Measurements from ENCODE around the gene CUL5. TPM values are rescaled to one million over a fixed set of nuclear protein-coding genes. Genes with fewer than 3 reads are reported as not detected.

CUL5 gene
- total RNA-seq: 27.2 and 32.3 TPM in 2 replicates

DNA sequence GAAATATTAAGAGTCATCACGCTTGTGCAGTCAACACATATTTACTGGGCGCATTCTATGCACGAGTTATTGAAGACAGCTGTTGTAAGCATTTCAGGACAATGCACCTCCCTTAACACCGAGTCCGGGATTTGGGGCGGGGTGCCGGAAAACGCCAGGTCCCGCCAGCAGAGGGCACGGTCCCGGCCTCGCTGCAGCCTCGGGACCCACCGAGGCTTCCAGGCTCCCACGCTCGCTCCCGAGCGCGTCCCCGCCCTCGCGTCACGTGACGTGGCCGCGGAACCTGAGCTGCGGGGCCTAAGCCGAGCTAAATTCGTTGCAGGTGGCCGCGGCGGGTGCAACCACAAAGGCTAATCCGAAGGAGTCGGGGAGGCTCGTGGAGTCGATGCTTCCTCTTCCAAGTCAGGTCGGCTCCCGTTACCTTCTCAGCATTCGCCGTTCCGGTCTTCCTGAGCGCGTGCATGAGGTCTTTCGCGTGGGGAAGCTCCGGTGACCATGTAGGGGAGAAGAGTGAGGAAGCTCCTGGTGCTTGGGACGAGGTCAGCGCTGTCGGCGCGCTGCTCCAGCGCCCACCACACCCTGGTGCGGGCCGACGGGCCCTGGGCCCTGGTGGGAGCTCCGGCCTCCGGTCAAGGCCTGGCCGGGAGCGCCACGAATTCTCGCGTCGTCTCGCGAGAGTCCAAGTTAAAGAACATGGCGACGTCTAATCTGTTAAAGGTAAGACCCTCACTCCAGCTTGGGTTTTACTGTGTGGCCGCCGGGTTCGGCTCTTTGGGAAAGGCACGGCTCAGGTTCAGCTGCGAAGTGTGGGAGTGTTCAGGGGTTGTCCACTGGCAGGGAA is at the start of gene CUL5:
CUL5 (plus strand) TSS at position 243 of the 841 bp plus-strand sequence; CDS start at position 694, 451 bp downstream.
- DNase-seq (ENCODE audit: low read depth in 2 of 2): peak; percentile 92 to 95

DNA sequence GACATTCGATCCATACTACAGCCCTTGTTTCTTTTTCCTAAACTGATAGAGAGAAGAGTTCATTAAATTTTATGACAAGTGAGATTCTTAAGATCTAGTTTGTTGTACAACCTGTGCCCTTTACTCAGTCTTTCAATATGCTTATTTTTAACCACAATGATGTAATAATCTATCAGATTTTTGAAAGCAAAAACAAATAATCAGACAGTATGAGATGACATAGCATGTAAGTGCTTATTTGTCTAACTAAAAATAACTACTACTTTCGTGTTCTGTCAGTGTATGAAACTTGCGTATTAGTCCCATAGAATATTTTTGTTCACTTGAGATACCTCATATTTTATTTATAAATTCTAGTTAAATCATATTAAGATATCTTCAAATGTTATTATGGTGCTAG is 47.2 kb upstream of the CUL5 start:
- no peak for DNase-seq (ENCODE audit: low read depth in 2 of 2)

DNA sequence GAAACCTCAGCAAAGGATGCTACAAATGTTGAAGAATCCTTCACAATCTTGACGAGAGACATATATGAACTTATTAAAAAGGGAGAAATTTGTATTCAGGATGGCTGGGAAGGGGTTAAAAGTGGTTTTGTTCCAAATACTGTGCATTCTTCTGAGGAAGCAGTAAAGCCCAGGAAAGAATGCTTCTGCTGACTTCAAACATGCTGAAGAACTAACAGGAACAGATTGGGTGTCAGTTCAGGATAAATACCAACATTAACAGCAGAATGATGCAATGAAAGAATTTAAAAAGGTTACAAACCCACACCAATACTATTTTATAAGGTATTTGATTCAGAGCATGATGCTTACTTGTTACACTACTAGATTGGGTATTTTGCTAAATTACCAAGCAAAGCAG is 46.5 kb upstream of the CUL5 start:
- DNase-seq (ENCODE audit: low read depth in 2 of 2): no peak

DNA sequence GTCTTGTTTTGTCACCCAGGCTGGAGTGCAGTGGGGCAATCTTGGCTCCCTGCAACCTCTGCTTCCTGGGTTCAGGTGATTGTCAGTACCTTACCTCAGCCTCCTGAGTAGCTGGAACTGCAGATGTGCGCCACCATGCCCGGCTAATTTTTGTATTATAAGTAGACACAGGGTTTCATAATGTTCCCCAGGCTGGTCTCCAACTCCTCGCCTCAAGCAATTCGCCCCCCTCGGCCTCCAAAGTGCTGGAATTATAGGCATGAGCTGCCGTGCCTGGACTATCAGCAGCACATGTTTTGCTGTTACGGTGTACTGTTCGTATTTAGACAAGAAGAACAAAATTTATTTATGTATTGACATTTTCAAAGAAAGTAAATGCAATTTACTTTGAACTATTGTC is 45.6 kb upstream of the CUL5 start:
- no peak for DNase-seq (ENCODE audit: low read depth in 2 of 2)

DNA sequence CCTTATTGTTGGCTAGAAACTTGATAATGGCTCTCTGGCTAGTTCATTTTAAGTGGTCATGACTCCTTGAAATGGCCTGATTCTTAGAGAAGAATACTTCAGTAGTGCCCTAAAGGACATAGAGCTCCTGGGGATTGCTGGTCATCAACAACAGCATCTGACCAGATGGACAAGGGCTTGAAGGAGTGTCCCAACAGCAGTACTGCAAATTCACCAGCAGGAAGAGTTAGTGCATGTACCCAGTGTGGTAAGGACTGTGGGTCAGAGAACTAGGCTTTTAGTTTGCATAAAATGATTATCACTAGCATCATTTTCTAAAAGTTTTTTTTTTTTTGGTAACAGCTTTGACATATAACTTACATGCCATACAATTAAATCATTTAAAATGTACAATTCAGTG is 39.5 kb upstream of the CUL5 start:
- no peak for DNase-seq (ENCODE audit: low read depth in 2 of 2)

DNA sequence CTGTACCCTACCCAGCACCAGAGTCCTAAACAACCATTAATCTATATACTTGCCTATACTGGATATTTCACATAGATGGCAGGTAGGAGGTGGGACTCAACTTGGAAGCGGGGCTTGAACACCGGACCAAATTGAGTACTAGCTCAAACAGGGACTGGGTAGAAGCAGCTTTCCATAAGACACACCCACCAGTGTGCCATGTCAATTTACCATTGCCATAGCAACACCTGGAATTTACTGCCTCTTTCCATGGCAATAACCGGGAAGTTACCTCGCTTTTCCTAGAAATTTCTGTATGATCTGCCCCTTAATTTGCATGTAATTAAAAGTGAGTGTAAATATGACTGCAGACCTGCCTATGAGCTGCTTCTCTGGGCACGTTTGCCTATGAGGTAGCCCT is 38.6 kb upstream of the CUL5 start:
- DNase-seq (ENCODE audit: low read depth in 2 of 2): no peak

DNA sequence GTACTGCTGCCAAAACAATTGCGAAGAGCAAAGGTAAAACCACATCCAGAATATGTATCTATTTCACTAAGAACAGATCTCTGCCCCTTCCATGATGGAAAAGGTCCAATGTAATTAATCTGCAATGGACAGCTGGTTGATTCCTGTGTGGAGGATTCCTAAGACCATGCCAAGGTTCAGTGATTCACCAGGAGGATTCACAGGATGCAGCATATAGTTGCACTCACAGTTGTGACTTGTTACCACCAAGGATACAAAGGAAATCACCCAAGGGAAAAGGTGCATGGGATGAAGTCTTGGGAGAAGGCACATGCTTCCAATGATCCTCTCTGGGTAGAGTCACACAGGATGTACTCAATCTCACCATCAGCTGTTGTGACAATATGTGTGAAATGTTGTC is 35.1 kb upstream of the CUL5 start:
- DNase-seq (ENCODE audit: low read depth in 2 of 2): no peak

DNA sequence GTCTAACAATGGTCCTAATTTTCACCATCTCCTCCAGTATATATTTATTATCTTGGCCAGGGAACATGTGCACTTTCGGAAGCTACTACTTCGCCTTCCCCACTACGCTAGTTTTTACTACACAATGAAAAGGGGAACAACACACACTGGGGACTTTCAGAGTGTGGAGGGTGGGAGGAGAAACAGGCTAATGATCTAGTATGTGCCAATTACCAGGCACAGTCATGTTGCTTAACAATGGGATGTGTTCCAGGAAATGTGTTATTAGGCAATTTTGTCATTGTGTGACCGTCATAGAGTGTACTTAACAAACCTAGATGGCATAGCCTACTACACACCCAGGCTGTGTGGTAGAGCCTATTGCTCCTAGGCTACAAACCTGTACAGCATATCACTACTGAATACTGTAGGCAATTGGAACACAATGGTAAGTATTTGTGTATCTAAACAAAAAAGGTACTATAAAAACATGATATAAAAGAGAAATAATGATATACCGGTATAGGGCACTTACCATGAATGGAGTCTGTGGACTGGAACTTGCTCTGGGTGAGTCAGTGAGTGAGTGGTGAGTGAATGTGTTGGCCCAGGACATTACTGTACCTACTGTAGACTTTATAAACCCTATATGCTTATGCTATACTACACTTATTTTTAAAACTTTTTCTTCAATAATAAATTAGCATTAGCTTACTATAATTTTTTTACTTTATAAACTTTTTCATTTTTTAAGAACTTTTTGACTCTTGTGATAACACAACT is 20.1 kb upstream of the CUL5 start:
- no peak for DNase-seq (ENCODE audit: low read depth in 2 of 2)

DNA sequence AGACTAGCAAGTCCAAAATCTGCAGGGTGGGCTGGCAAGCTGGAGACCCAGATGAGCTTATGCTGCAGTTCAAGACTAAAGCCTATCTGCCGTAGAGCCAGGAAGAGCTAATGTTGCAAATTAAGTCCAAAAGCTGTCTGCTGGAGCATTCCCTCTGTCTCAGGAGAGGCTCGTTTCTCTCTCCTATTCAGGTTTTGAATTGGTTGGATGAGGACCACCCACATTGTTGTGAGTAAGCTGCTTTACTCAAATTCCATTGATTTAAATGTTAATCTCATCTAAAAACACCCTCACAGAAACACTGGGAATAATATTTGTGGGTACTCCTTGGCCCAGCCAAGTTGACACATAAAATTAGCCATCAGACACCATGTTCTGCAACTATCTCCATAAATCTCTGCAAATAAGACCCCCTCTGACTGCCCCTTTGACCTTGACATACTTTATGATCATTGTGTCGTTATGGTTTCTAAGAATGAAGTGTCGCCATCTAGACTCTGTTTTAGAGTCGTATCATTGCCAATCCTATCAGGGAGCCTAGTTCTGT is 16.8 kb upstream of the CUL5 start:
- no peak for DNase-seq (ENCODE audit: low read depth in 2 of 2)

DNA sequence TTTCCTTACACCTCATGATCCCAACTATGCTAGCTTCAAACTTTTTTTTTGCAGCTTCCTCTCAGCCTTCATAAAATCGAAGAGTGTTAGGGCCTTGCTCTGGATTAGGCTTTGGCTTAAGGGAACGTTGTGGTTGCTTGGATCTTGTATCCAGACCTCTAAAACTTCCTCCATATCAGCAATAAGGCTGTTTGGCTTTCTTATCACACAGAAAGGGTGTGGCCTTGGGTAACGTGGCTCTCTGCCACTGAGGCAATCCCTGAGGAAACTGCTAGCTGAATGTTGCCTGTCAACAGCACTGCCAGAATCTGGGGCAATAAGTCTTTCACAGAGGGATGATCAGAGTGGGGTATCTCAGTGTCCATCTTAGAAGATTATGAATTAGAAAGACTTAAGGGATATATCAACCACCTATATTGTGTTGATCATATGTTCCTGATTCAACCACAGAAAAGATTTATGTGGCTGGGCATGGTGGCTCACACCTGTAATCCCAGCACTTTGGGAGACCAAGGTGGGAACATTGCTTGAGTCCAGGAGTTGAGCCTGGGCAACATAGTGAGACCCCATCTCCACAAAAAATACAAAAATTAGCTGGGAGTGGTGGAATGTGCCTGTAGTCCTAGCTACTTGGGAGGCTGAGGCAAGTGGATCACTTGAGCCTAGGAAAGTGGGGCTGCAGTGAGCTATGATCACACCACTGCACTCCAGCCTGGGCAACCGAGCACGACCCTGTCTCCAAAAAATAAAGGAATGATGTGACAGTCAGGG is 12.5 kb upstream of the CUL5 start:
- DNase-seq (ENCODE audit: low read depth in 2 of 2): no peak

DNA sequence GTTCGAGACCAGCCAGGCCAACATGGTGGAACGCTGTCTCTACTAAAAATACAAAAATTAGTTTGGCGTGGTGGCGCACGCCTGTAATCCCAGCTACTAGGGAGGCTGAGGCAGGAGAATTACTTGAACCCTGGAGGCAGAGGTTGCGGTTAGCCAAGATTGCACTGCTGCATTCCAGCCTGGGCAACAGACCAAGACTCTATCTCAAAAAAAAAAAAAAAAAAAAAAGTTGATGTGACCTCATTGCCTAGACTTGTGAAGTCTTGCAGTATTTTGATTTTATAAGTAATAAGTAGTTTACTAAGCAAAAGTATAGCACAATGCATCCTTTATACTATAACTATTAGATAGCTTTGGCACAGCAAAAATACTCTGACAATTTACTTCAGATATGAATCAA is 9.9 kb upstream of the CUL5 start:
- DNase-seq (ENCODE audit: low read depth in 2 of 2): no peak

DNA sequence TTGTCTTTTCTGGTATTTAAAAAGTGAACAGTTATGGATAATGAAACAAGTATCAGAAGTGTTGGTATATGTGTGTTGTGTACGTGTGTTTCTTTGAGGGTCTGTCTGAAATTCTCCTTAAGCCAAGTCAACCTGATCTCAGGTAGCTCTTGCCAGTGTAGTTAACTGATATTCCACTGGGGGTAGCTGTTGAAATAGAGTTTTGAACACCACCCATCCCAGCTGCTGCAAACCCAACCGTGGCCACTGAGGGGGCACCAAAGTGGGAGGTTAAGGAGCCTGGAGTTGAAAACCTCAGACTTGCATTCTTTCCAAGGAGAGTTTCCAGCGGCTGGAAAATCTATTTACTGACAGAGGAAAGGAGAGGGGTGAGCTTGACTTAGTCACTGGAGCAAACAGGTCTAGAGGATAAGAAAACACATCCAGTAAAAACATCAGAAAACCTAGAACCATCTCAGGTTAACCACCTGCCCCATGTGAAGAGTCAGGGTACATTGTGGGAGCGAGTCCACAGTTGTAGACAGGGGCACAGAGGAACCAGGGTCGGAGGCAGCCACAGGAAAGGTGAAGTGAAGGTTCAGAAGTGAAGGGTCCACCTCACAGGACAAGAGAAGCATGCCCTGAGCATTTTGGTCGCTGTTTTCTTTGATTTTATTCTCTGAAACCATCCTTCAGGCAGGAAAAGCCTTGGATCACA is 8.8 kb upstream of the CUL5 start:
- DNase-seq (ENCODE audit: low read depth in 2 of 2): peak; percentile 49 to 75

DNA sequence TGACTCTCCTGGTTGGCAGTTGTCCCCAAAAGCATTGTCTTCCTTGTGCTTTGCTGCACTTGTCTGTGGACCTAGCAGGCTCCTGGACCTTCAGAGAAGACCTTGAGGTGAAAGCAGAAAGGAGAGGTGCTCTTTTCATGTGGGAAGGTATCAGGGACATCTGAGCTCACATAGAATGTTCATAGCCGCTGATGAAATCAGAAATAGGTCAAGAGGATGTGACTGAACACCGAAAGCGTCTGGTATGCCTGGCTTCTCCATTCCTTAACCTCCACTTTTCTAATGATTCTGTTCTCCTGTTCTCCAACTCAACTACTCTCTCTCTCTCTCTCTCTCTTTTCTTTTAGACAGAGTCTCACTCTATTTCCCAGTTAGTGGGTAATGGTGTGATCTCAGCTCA is 6.2 kb upstream of the CUL5 start:
- DNase-seq (ENCODE audit: low read depth in 2 of 2): no peak

DNA sequence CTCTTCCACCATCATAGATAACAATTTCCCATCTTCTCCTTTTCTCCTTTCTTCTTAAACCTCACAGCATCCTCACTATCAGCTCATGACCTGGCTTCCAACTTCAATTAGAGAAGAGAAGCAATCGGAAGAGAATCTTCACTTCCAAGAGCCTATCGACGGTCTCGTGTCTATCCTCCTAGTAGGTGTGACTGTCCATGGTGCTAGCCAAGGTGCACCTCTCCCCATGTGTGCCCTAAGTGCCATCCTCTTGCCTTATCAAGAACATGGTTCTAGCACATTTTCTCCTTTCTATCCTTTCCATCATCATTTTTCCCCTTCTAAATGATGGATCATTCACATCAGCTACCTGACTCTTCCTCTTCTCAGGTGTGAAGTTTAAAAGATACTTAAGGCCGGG is 5.1 kb upstream of the CUL5 start:
- DNase-seq (ENCODE audit: low read depth in 2 of 2): no peak

DNA sequence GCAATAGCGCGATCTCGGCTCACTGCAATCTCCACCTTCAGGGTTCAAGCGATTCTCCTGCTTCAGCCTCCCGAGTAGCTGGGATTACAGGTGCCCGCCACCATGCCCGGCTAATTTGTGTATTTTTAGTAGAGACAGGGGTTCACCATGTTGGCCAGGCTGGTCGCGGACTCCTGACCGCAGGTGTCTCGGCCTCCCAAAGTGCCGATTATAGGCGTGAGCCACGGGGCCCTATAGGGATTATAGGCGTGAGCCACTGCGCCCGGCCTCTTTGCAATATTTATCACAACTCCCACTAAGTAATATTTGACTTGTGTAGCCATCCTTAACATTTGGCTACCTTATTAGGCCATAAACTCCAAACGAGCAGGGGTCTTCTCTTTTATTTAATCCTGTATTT is 879 bp upstream of the CUL5 start:
- DNase-seq (ENCODE audit: low read depth in 2 of 2): no peak

DNA sequence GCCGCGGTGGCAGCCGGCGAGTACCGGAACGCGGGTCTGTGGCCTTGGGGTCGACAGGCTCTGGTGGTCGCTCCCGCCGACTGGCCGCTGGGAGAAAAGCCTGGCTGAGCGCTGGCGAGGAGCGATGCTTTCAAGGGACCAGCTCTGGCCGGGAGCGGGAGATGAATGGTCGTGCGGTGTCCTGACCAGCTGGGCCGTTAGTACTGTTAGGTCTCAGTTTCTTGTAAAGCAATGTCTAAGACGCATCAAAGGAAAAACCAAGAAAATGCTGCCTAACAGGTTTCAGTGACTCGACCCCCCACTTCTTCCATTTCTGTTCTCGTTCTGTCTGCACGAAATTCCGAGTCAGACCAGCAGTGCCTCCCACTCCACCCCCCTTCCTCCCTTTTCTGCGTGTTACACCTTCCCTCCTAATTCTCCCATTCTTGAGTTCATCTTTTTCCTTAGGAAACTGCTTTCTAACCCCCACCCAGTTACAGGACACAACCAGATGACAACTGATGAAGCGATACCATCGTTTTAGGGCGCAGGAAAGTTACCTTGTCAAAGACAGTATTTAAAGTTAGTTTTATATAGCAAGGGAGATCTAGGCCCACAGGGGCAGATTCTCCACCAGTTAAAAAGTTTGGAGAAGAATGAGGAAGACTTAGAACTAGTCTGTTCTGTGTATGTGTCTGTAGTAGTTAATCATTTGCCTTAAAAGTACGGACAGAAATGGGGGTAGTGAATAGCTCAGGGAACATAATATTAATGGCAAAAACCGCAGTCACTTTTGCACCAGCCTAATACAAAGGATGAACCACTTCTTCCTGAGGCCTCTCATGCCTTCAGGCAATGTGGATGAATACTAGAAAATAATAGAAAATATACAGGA is 1.0 kb downstream of the CUL5 start:
- peak; percentile 24 to 30 for DNase-seq (ENCODE audit: low read depth in 2 of 2)

DNA sequence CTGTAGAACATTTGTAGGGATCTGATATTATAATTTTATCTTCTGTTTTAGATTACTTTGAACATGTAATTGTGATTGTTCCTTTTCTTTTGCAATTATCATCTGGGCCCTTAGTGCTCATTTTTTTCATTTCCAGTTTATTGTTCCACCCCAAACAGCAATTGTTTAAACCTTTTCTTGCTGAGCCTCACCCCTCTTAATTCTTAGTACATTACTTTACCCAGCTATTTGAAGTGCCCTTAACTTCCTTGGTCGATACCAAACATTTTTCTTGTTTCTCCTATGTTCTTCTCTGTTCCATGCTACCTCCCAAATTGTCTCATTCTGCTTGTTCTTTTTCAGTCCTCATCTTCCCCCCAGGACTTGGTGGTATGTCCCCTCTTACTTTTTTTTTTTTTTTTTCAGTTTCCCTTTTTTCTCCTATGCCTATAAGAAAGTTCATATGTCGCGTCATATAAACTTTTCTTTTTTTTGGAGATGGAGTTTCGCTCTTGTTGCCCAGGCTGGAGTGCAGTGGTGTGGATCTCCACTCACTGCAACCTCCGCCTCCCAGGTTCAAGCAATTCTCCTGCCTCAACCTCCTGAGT is 3.5 kb downstream of the CUL5 start:
- no peak for DNase-seq (ENCODE audit: low read depth in 2 of 2)

DNA sequence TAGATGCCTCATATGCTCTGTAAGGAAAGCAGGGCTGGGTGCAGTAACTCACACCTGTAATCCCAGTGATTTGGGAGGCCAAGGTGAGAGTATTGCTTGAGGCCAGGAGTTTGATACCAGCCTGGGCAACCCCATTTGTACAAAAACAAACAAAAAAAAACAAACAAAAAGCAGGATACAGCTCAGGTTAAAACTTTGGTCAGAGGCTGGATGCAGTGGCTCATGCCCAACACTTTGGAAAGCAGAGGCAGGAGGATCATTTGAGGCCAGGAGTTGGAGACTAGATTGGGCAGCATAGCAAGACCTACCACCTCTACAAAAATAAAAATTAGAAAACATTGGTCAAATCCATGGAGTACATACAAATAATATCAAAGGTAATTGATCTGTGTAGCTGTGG is 7.9 kb downstream of the CUL5 start:
- no peak for DNase-seq (ENCODE audit: low read depth in 2 of 2)

DNA sequence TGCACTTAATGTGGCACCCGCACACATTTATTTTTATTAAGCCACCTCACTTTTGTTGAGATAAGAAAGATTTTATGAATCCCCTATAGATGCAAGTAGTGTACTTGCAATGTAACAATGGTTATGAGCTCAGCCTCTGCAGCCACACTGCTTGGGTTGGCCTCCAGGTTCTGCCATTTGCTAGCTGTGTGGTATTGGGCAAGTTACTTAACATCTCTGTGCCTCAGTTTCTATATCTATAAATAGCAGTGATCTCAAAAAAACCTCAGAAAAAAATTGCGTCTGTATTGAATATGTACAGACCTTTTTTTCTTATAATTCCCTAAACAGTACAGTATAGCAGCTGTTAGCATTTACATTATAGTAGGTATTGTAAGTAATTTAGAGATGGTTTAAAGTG is 10.0 kb downstream of the CUL5 start:
- no peak for DNase-seq (ENCODE audit: low read depth in 2 of 2)
